Measurements from ENCODE around the gene SLC38A1.

GRCh38 chr12:46244273-46244915 lies 24.4 kb downstream of the SLC38A1 start:
- TF ChIP-seq, protein P1, sequence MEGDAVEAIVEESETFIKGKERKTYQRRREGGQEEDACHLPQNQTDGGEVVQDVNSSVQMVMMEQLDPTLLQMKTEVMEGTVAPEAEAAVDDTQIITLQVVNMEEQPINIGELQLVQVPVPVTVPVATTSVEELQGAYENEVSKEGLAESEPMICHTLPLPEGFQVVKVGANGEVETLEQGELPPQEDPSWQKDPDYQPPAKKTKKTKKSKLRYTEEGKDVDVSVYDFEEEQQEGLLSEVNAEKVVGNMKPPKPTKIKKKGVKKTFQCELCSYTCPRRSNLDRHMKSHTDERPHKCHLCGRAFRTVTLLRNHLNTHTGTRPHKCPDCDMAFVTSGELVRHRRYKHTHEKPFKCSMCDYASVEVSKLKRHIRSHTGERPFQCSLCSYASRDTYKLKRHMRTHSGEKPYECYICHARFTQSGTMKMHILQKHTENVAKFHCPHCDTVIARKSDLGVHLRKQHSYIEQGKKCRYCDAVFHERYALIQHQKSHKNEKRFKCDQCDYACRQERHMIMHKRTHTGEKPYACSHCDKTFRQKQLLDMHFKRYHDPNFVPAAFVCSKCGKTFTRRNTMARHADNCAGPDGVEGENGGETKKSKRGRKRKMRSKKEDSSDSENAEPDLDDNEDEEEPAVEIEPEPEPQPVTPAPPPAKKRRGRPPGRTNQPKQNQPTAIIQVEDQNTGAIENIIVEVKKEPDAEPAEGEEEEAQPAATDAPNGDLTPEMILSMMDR (IDR thresholded peaks at IDR 0.05): no peak
- no peak for TF ChIP-seq POLR2A (IDR thresholded peaks at IDR 0.05)
